DMS153 (cell line): Measurements from ENCODE around the gene DDB1.

ENCODE experiments used
- DNase-seq: peaks from one replicate; lab custom pipeline; 2025; lab: John Stamatoyannopoulos, UW

Gene DDB1

GRCh38 chr11:61335355-61335710, 2.4 kb upstream of the DDB1 start:
- no peak for DNase-seq

- no peak for DNase-seq
Observed at GRCh38 chr11:61334434-61335354, 1.8 kb upstream of the DDB1 start.

GRCh38 chr11:61333550-61334433, 887 bp upstream of the DDB1 start:
- no peak for DNase-seq

- no peak for DNase-seq
Observed at GRCh38 chr11:61332281-61332796, 566 bp downstream of the DDB1 start.

GRCh38 chr11:61331651-61332050, 1.3 kb downstream of the DDB1 start:
- DNase-seq, result no peak

- no peak for DNase-seq
Observed at GRCh38 chr11:61329871-61330270, 3.0 kb downstream of the DDB1 start.

- no peak for DNase-seq
Observed at GRCh38 chr11:61328351-61328750, 4.6 kb downstream of the DDB1 start.

- no peak for DNase-seq
Observed at GRCh38 chr11:61327669-61328071, 5.2 kb downstream of the DDB1 start.

- DNase-seq, result no peak
Observed at GRCh38 chr11:61325649-61326414, 7.1 kb downstream of the DDB1 start.

GRCh38 chr11:61315260-61315659, 17.6 kb downstream of the DDB1 start:
- DNase-seq, result no peak

- no peak for DNase-seq
Observed at GRCh38 chr11:61310749-61311148, 22.2 kb downstream of the DDB1 start.

- DNase-seq, result no peak
Observed at GRCh38 chr11:61309739-61310138, 23.2 kb downstream of the DDB1 start.

- no peak for DNase-seq
Observed at GRCh38 chr11:61309141-61309540, 23.8 kb downstream of the DDB1 start.

GRCh38 chr11:61307354-61307753, 25.6 kb downstream of the DDB1 start:
- DNase-seq, result no peak

- no peak for DNase-seq
Observed at GRCh38 chr11:61306221-61306620, 26.7 kb downstream of the DDB1 start.

- no peak for DNase-seq
Observed at GRCh38 chr11:61305417-61305816, 27.5 kb downstream of the DDB1 start.

GRCh38 chr11:61303725-61304124, 29.2 kb downstream of the DDB1 start:
- DNase-seq, result no peak

GRCh38 chr11:61302550-61302949, 30.4 kb downstream of the DDB1 start:
- DNase-seq, result no peak

GRCh38 chr11:61298663-61299244, 34.2 kb downstream of the DDB1 start:
- no peak for DNase-seq

GRCh38 chr11:61297746-61298145, 35.2 kb downstream of the DDB1 start:
- no peak for DNase-seq

GRCh38 chr11:61297341-61297740, 35.6 kb downstream of the DDB1 start:
- no peak for DNase-seq

- DNase-seq, result no peak
Observed at GRCh38 chr11:61295596-61295926, 37.3 kb downstream of the DDB1 start.
